Fibroblast of skin of left quadriceps (primary cell): ENCODE measurements around the gene LITAFD.
A peak's percentile ranks its signal among the peaks of the same experiment; 100 is the strongest.
"Not testable (repeated sequence)": the region's sequence is repeated elsewhere in the genome, so short reads cannot be mapped to it uniquely, and the experiment has no call there.

Experiments used
- DNase-seq, 2 experiments: peaks; one replicate each; pipeline ENCODE4 v3.0.0-alpha.2; 2013; ENCODE audit warnings: low read depth in 2 of 2

LITAFD gene

DNA sequence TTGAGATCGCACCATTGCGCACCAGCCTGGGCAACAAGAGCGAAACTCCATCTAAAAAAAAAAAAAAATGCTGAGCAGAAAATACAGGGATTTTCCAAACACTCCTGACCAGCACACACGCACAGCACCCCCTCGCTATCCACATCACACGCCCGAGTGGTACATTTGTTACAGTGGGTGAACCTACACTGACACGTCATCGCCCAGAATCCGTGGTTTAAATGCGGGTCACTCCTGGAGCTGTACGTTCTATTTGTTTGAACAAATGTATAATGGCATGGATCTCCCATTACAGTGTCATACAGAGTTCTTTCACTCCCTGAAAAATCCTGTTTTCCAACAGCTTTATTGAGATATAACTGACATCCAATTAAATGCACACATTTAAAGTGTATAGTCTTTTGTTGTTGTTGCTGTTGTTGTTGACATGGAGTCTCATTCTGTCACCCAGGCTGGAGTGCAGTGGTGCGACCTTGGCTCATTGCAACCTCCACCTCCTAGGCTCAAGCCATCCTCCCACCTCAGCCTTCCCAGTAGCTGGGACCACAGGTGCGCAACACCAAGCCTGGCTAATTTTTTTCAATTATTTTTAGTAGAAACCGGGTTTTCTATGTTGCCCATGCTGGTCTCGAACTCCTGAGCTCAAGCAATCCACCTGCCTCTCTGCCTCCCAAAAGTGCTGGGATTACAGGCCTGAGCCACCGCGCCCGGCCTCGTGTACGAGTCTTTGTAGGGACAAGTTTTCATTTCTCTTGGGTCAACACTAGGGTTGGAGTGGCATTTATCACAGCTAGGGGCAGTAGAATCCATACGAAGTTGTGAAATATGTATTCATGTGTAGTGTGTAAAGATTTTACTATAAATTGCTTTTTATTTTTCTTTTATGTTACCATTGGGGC, 8.9 kb upstream of the LITAFD start:
- DNase-seq: no peak

DNA sequence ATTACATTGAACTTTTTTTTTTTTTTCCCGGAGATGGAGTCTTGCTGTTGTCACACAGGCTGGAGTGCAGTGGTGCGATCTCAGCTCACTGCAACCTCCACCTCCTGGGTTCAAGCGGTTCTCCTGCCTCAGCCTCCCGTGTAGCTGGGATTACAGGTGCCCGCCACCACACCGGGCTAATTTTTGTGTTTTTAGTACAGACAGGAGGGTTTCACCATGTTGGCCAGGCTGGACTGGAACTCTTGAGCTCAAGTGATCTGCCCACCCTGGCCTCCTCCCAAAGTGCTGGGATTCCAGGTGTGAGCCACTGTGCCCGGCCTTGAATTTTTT, 8.3 kb upstream of the LITAFD start:
- not testable (repeated sequence) for DNase-seq

DNA sequence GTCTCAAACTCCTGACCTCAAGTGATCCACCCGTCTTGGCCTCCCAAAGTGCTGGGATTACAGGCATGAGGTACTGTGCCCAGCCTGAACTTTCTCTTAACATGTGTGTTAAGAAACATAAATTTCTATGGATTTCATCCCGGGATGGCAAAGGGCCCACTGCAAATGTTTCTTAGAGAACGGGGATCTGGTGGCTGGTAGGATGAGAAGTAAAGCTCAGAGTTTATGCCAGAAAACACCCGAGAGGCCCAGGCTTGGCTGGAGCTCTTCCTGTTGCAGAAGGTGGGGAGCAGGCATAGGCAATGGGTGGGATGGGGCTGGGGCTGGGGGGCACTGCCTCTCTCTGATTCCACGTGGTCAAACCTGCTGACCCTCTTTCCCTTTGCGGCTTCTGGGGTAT, 7.8 kb upstream of the LITAFD start:
- peak; percentile 29 to 33 for DNase-seq

DNA sequence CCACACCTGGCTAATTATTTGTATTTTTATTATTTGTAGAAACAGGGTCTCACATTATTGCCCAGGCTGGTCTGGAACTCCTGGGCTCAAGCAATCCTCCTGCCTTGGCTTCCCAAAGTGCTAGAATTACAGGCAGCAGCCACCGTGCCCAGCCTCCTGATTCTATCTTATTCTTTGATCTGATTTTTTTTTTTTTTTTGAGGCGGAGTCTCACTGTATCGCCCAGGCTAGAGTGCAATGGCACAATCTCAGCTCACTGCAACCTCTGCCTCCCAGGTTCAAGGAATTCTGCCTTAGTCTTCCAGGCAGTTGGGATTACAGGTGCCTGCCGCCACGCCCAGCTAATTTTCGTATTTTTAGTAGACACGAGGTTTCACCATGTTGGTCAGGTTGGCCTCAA, 6.8 kb upstream of the LITAFD start:
- DNase-seq: not testable (repeated sequence)

DNA sequence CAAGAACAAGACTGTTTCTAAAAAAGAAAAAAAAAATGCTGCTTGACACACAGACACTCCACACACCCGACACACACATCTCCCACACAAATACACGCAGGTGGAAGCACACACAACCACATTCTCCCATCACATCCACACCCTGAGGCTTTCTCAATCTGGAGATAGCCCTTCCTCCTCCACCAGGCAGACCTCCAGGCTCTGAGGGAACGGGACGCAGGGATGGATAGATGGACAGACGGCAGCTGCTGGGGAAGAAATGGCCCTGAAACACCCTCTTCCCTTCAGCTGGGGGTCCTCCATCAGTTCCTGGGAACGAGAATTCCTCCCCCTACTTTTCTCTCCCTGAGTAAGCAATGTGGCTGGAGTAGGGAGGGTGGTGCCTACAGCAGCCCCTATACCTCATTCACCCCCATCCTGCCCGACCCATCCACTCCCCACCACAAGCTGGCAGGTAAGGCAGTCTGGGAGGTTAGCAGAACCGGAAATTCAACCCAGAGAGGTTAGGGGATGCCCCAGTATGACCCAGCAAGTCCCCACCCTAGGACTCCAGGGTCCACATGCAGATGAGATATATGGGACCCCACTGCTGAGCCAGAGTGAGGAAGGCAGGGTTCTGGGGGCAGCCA, 4.1 kb upstream of the LITAFD start:
- no peak for DNase-seq

DNA sequence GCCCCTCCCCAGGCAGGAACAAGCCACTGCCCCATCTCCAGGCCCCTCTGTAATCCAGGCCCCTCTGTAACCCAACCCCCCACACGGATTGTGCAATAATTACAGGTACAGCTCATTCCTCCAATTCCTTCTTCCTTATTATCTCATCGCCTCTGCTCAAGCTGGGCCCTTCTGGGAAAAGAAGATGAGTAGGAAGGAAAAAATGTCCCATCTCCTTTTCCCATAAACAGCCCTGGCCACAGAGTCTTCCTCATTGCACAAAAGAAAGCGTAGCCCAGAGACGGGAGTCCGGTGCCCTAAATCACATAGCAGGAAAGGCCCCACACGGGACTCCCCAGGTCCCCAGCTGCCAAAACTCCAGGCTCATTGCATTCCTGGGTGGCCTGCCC, 3.6 kb upstream of the LITAFD start:
- peak; percentile 83 to 85 for DNase-seq

DNA sequence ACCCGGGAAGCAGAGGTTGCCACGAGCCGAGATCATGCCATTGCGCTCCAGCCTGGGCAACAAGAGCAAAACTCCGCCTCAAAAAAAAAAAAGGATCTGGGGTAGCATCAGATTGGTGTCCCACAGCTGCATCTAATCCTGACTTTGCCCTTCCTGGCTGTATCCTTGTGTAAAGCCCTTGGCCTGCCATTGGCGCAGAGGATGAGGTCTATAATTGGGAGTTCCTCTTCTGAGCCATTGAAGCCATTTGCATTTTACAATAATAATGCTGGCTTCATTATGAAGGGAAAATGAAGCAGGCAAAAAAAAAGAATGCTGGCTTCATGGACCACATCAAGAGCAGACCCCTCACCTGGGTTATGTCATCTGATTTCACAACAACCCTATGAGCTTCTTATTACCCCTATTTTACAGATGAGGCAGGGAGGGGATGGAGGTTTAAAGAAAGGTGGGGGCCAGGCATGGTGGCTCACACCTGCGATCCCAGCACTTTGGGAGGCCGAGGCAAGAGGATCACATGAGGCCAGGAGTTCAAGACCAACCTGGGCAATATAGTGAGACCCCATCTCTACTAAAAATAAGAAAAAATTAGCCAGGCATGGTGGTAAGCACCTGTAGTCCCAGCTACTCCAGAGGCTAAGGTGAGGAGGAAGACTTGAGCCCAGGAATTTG, 1.2 kb upstream of the LITAFD start:
- DNase-seq: no peak

DNA sequence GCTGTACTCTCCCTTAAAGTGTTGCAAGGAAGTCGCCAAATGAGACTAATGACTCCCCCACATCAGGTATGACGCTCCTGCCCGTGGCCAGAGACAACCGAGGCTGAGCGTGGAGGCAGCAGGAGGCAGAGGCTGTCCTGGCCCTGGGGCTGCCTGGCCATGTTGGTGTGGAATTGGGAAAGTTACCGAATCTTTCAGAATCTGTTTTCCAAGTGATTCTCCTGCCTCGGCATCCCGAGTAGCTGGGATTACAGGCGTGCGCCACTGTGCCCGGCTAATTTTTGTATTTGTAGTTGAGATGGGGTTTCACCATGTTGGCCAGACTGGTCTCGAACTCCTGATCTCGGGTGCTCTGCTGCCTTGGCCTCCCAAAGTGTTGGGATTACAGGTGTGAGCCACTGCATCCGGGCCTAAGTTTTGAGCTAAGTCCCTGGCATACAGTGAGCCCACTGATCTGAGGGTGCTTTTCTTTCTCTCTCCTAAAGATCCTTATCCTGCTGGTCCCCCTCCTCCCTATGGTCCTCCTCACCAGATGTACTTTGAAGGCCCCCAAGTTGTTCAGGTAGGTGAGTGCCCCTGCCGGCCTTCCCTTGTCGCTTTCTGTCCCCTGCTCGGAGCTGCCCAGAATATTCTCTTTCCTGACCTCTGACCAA, 700 bp downstream of the LITAFD start:
- DNase-seq: no peak

DNA sequence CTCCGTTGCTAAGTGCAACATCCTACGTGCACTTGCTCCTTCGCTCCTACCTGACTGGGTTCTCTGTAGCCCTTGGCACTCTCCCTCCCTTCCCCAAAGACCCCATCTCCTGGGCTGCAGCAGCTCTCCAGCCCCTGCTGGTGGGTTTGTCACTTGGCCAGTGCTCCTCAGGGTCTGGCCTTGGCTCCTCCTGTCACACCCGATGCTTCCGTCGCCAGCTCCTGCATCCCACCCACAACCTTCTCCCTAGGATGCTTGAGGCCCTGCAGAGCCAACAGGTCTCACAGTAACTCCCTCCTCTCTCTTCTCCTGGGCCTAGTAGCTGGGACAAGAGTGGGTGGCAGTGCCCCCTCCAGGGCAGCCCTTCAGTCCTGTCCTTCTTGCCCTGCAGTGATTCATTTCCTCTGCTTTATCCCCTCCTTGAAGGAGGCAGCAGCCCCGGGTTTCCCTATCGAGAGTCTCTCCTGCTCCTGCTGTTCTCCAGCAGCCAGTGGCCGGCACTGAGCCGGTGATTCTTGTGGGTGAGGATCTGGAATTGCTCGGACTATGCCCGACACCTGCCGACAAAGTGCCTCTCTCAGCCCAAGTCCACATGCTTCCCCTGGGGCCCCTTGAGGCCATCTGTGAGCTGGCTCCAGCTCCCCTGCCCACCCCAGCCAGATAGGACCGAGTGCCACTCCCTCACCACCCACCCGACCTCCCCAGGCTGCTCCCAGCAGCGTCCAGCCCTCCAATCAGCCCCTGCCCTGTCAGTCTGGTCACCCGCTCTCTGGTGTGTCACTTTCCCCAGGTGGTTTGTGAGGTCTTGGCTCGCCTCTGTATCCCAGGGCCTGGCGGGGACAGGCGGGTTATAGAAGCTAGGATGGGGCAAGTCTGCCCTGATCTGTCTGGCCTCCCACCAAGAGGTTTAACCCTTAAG, 3.8 kb downstream of the LITAFD start:
- DNase-seq: no peak

DNA sequence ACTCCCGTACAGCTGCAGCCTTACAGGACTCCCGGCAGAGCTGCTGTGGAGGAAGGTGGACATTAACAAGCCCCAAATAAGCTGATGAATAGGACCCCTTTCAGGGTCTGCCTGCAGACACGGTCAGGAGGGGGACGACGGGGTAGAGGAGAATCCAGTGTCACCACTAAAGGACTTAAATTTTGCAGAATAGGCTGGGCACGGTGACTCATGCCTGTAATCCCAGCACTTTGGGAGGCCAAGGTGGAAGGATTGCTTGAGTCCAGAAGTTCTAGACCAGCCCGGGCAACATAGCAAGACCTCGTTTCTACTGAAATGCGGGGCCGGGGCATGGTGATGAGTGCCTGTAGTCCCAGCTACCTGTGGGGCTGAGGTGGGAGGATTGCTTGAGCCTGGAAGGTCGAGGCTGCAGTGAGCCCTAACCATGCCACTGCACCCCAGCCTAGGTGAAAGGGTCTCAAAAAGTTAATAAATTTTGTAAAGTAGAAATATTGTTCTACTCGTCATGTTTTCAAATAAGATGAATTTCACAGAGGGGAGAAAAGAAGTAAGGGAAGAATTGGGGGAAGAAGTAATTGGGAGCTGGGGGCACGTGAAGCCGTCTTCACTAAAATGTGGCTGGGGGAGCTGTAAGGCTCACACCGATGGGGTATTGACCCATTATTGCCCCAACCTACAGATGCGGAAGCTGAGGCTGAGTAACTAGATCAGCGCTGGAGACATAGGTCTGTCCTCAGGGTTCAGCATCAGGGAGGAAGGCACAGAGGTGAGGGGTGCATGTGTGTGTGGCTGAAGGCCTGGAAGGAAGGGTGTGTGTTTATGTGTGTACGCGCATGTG, 4.7 kb downstream of the LITAFD start:
- no peak for DNase-seq

DNA sequence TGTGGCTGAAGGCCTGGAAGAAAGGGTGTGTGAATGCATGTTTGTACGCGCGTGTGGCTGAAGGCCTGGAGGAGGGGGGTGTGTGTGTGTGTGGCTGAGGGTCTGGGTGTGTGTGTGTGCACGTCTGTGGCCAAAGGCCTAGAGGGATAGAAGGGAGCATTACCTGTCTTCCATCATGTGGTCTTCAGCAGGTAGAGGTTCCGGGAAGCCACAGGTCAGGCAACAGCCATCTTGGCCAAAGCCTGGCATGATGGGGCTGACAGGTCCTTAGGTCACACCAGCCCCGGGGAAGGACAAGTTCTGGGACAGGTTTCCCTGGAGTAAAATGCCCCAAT, 5.2 kb downstream of the LITAFD start:
- no peak for DNase-seq

DNA sequence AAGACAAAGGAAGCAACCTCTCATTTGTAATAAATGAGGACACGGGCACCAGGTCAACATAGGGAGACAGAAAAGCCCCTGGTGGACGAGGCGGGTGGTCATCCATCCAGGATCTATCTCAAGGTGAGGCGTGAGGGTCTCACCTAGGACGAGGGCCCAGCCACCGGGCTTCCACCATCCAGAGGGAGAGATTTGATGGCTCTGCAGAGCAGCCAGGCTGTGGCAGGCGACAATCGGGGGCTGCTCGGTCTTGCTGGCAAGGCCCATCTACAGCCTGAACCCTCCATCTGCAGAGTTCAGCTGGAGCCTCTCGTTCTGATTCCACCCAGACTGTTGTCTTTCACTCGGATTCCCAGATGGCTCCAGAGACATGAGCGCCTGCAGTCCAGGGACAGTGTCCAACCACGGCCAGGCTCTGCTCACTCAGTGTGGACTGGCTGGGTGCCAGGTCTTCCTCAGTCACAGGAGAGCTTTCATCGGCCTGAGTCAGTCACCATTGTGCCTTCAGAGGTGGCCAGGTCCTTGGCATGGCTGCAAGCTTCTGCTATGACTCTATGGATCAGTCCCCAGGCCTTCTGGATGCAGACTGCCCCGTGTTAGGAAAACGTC, 5.9 kb downstream of the LITAFD start:
- no peak for DNase-seq

DNA sequence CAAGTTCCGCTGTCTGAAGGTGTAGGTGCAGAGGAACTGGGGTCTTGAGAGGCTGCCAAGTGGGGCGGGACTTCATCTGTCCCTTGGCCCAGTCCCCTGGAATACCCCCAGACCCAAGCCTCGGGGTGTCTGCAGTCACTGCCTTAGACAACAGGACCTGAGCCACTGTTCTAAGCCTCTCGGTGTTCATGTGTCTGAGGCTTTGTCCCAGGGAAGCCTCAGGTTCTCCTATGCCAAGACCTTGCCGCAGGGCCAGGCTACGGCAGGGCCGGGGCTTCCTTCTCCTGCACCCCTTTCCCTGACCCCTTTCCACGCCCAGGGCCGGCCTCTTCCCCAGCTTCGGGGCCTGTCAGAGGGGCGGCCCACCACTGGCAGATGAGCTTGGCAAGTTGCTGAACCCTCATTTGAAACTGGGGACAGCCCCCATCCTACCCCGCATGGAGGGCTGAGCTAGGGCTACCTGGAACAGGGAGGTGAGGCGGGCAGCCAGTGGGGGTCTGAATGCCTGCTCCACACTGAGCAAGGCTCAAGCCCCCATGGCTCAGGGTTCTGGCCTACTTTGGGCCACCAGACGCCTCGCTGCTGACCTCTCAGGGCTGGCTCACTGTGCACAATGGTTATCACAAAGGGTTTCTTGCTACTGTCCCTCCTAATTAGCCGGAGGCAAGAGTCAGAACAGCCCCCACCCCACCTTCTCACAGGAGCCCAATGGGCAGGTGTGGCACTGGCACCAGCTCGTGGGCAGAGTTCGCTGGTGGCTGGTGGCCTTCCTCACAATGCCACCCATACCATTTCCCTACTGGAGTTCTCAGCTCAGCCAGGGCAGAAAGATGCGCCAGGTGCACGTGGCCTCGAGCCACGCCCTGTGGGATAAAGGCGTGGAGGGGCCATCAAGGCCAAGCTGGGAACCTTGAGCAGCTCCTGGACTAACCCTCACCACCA, 7.1 kb downstream of the LITAFD start:
- no peak for DNase-seq

DNA sequence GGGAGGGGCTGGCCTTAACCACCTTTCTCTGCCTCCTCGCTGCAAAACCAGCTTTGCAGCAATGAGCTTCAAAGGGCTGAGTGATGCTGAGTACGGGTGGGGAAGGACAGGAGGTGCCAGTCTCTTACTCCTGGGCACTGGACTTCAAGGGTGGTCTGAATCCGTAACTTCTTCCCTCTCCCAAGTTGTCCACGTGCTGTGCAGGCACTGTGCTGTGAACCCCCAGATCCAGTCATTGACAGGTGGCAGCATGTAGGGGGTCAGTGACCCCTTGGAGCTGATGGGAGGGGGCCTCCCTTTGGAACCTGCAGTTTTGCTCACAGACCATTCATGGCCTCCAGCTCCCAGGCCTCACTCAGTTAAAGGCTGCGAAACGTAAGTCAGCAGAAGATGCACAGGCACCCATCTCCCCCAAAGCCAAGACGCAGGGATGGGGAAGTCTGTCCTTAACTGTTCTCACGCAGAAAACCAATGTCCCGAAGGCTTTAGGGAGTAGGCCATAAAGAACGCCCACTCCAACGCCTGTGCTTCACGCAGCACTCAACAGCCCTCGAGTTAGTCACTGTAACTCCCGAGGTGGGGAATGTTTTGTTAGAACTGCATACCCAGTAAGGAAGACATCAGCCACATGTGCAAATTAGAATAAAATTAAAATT, 7.9 kb downstream of the LITAFD start:
- no peak for DNase-seq

DNA sequence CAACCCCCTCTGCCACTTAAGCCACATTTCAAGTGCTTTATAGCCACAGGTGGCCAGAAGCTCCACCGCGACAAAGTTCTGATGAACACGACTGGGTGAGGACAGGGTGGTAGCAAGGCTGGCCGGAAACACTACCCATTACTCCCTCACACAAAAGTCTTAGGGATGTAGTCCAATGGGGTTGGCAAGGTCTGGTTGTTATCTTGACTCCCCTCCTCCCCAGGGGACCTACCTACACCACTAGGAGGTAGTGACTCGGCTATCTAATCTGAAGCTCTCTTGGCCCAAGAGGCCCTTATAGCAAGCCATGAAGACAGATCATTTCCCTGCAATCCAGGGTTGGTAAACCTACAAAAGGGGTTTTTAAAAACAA, 8.4 kb downstream of the LITAFD start:
- DNase-seq: no peak

DNA sequence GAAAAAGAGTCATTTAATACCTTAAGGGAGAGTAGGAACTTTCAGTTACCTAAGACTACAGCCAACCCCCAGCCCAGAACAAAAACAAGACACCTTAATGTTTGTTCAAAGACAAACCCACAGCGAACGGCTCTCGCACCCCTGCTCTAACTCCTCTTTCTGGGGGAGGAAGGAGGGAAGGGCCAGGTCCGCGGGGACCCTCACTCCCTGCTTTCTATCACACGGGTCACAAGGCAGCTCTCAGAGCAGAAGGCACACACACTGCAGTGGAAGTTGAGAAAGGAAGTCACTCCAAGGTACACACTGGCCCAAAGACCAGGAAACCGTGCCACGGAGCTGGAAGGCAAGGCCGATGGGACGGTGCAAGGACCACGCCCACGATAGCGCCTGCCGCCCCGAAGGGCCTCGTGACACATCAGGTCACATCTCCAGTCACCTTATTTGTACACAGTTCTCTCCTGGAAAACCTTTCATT, 10.0 kb downstream of the LITAFD start:
- no peak for DNase-seq

DNA sequence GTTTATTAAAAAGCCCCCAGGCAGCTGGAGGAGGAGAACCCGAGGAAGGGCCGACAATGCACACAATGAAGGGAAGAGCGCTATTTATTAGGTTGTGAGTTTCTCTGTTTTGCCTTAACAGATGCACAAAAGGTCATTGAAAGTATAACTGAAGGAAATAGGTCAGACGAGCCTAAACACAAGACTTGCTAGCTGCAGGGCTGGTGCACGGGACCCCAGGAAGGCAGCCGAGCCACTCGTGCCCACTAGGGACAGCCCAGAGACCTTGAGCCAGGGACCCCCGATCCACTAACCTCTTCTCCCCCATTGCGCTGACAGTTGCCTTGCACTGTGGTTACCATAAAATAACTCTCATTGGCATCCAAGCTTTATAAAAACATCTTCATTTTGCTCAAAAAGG, 11.3 kb downstream of the LITAFD start:
- DNase-seq: no peak

DNA sequence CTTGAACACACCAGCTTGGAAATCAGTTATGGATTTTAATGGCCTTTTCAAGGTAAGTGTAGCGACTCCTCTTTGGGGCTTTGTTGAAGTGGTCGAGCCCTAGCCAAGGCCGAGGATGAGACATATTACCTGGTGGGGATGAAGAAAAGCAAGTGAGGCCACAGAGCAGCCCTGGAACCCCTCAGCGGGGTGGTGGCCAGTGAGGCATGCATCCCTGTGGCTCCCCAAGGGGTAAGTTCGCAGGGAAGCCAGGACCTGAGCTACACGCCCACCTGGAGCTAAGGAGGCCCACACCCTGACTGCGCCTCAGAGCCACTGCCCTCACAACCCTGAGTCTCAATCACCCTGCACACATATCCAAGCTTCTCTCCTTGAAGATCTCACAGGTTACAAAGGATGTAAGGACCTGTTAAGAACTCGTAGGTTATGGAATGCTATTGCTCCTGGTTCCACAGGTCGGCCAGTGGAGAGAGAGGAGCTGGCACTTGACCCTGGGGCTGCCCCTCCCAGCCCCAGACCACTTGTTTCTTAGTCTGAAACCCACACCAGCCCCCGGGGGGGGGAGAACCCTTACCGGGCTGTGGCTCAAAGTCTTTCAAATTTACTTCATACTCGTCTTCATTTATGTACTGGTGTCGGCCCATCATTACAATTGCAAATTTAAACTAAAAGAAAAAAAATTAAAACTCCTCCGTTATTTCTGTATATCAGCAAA, 12.0 kb downstream of the LITAFD start:
- DNase-seq: no peak
